ENCODE data around the gene HHIP. TPM values are rescaled to one million over a fixed set of nuclear protein-coding genes. Genes with fewer than 3 reads are reported as not detected.

Gene HHIP
- total RNA-seq, 1 donor from 2014 or later = 247 TPM

GRCh38 chr4:144667500-144667899 lies 21.5 kb downstream of the HHIP start:
- intact Hi-C loops (cut with DNase I) = no loop called here
- Histone ChIP-seq H3K9me3 (no peaks in the 10 kb centered on the region), H3K27me3 (no peaks in the 10 kb centered on the region), H3K4me3 (no peak overlapping the region), H3K36me3 (no peaks in the 10 kb centered on the region), H3K4me1 (no peaks in the 10 kb centered on the region), H3K27ac (no peak overlapping the region)
- ATAC-seq (no peak), DNase-seq (no peak)
- TF ChIP-seq CTCF (IDR thresholded peaks at IDR 0.05) = no peak

GRCh38 chr4:144670776-144671175 lies 24.8 kb downstream of the HHIP start:
- H3K27ac ChIP-seq = no peak overlapping the region
- intact Hi-C loops (cut with DNase I) = no loop called here
- DNase-seq (no peak), ATAC-seq (no peak)
- no peak overlapping the region for H3K4me3 ChIP-seq
- no peaks in the 10 kb centered on the region for H3K27me3 ChIP-seq
- H3K4me1 ChIP-seq = no peaks in the 10 kb centered on the region
- H3K36me3 ChIP-seq = no peaks in the 10 kb centered on the region
- TF ChIP-seq CTCF (IDR thresholded peaks at IDR 0.05) = no peak
- no peaks in the 10 kb centered on the region for H3K9me3 ChIP-seq

GRCh38 chr4:144674711-144675110 lies 28.8 kb downstream of the HHIP start:
- TF ChIP-seq CTCF (IDR thresholded peaks at IDR 0.05) = no peak
- no peak for DNase-seq
- Histone ChIP-seq H3K9me3 (no peaks in the 10 kb centered on the region), H3K4me1 (no peaks in the 10 kb centered on the region), H3K27ac (no peak overlapping the region), H3K27me3 (no peaks in the 10 kb centered on the region), H3K36me3 (no peaks in the 10 kb centered on the region), H3K4me3 (no peak overlapping the region)
- no peak for ATAC-seq
- intact Hi-C loops (cut with DNase I) = no loop called here

- Histone ChIP-seq H3K9me3 (no peaks in the 10 kb centered on the region), H3K4me3 (no peak overlapping the region), H3K36me3 (no peaks in the 10 kb centered on the region), H3K27me3 (no peaks in the 10 kb centered on the region), H3K27ac (no peak overlapping the region), H3K4me1 (no peaks in the 10 kb centered on the region)
- DNase-seq (no peak), ATAC-seq (no peak)
- intact Hi-C loops (cut with DNase I) = no loop called here
- no peak for TF ChIP-seq CTCF (IDR thresholded peaks at IDR 0.05)
Measured at GRCh38 chr4:144681806-144682205, 35.9 kb downstream of the HHIP start.

GRCh38 chr4:144683516-144683915 lies 37.6 kb downstream of the HHIP start:
- intact Hi-C loops (cut with DNase I) = no loop called here
- H3K36me3 ChIP-seq = no peaks in the 10 kb centered on the region
- no peak overlapping the region for H3K4me3 ChIP-seq
- TF ChIP-seq CTCF (IDR thresholded peaks at IDR 0.05) = no peak
- ATAC-seq = no peak
- no peak for DNase-seq
- no peaks in the 10 kb centered on the region for H3K9me3 ChIP-seq
- no peaks in the 10 kb centered on the region for H3K27me3 ChIP-seq
- no peaks in the 10 kb centered on the region for H3K4me1 ChIP-seq
- H3K27ac ChIP-seq = no peak overlapping the region

- DNase-seq = no peak
- no peak overlapping the region for H3K4me3 ChIP-seq
- no peaks in the 10 kb centered on the region for H3K27me3 ChIP-seq
- H3K36me3 ChIP-seq = no peaks in the 10 kb centered on the region
- ATAC-seq = no peak
- H3K9me3 ChIP-seq = no peaks in the 10 kb centered on the region
- no peak overlapping the region for H3K27ac ChIP-seq
- intact Hi-C loops (cut with DNase I) = no loop called here
- H3K4me1 ChIP-seq = no peaks in the 10 kb centered on the region
- TF ChIP-seq CTCF (IDR thresholded peaks at IDR 0.05) = no peak
Measured at GRCh38 chr4:144685911-144686310, 40.0 kb downstream of the HHIP start.

All from upper lobe of right lung (tissue), 1 donor.